ENCODE results near the gene HLA-G. TPM values are rescaled to one million over a fixed set of nuclear protein-coding genes. Genes with fewer than 3 reads are reported as not detected.
A peak's percentile ranks its signal among the peaks of the same experiment; 100 is the strongest.

Gene HLA-G
- total RNA-seq, 1 donor from 2014 or later: not detected

DNA sequence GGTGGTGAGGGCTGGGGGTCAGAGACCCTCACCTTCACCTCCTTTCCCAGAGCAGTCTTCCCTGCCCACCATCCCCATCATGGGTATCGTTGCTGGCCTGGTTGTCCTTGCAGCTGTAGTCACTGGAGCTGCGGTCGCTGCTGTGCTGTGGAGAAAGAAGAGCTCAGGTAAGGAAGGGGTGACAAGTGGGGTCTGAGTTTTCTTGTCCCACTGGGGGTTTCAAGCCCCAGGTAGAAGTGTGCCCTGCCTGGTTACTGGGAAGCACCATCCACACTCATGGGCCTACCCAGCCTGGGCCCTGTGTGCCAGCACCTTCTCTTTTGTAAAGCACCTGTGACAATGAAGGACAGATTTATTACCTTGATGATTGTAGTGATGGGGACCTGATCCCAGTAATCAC lies 2.1 kb downstream of the HLA-G start:
- Mint-ChIP-seq H3K36me3 (ENCODE audit: low read depth) (no peaks in the 10 kb centered on the region), H3K4me1 (no peaks in the 10 kb centered on the region), H3K9me3 (no peaks in the 10 kb centered on the region), H3K27me3 (ENCODE audit: low read depth) (peaks cover 99% of the 10 kb centered on the region), H3K4me3 (no peak overlapping the region), H3K27ac (ENCODE audit: unreplicated experiment) (no peak overlapping the region)
- DNase-seq (ENCODE audit: low read depth, low spot score): no peak
- no peak for TF ChIP-seq CTCF (conservative IDR thresholded peaks at IDR 0.05)

DNA sequence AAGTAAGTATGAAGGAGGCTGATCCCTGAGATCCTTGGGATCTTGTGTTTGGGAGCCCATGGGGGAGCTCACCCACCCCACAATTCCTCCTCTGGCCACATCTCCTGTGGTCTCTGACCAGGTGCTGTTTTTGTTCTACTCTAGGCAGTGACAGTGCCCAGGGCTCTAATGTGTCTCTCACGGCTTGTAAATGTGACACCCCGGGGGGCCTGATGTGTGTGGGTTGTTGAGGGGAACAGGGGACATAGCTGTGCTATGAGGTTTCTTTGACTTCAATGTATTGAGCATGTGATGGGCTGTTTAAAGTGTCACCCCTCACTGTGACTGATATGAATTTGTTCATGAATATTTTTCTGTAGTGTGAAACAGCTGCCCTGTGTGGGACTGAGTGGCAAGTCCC lies 2.8 kb downstream of the HLA-G start:
- no peak for DNase-seq (ENCODE audit: low read depth, low spot score)

GRCh38 chr6:29831776-29832175 lies 4.2 kb downstream of the HLA-G start:
- Mint-ChIP-seq H3K27me3 (ENCODE audit: low read depth) (peaks cover 97% of the 10 kb centered on the region), H3K27ac (ENCODE audit: unreplicated experiment) (no peak overlapping the region), H3K4me1 (no peaks in the 10 kb centered on the region), H3K9me3 (no peaks in the 10 kb centered on the region), H3K4me3 (no peak overlapping the region), H3K36me3 (ENCODE audit: low read depth) (no peaks in the 10 kb centered on the region)
- TF ChIP-seq CTCF (conservative IDR thresholded peaks at IDR 0.05): no peak
- DNase-seq (ENCODE audit: low read depth, low spot score): no peak

More for the DNA sequence above, 2.8 kb downstream of the HLA-G start:
- Mint-ChIP-seq H3K9me3 (no peaks in the 10 kb centered on the region), H3K27ac (ENCODE audit: unreplicated experiment) (no peak overlapping the region), H3K4me1 (no peaks in the 10 kb centered on the region), H3K27me3 (ENCODE audit: low read depth) (peaks cover 99% of the 10 kb centered on the region), H3K36me3 (ENCODE audit: low read depth) (no peaks in the 10 kb centered on the region), H3K4me3 (no peak overlapping the region)
- TF ChIP-seq CTCF (conservative IDR thresholded peaks at IDR 0.05): no peak

DNA sequence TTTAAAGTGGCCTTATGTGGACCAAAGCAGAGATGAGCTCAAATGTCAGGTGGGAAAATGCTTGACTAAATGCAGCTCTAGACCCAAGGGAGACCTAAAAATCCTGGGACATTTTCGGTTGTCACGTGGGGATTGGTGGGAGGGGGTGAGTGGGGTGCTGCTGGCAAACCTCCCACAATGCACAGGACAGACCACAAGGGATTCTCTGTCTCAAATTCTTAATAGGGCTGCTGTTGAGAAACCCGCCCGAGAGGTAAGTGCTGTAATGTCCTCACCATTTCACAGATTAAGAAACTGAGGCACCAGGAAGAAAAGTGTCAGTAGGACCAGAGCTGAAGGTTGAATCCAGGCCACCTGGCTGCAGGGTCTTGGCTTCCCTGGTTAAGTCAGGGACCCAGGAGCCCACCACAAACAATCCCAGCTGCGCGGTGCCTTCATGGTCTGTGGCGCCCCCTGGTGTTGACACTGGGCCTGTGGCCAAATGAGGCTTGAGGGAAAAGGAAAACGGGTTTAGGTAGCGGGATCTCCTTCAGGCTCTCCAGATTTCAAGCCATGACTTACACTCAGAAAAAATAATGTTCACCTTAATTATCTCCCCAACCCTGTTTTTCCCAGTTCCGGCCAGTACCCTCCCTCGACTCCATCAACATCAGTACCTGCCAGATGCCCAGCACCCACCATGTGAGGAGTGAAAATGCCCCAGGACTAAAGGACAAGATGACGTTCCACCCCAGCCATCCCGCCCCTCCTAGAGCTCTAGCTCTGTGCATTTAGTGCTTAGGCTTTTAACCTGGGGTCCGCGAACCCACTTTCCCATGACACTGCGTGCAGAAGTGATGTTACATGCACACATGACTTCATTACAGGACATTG lies 7.2 kb downstream of the HLA-G start:
- peak; percentile 48 for DNase-seq (ENCODE audit: low read depth, low spot score)
- TF ChIP-seq CTCF (conservative IDR thresholded peaks at IDR 0.05): peak; percentile 90
- Mint-ChIP-seq H3K4me1 (no peaks in the 10 kb centered on the region), H3K27ac (ENCODE audit: unreplicated experiment) (no peak overlapping the region), H3K27me3 (ENCODE audit: low read depth) (peaks cover 97% of the 10 kb centered on the region), H3K9me3 (no peaks in the 10 kb centered on the region), H3K36me3 (ENCODE audit: low read depth) (no peaks in the 10 kb centered on the region), H3K4me3 (no peak overlapping the region)

DNA sequence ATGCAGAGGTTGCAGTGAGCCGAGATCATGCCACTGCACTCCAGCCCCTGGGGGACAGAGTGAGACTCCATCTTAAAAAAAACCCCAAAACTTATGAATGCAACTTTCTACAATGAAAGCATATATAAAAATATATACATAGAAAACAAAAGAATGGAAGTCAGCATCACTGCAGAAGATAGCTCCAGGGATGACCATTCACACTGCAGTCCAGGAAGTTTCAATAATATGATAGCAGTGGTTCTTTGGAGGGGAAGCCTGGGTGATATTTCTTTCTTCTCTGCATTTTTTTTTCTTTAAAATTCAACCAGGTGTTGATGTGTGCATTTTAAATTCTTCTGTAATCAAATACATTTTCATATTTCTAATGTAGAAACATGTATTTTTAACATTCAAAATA lies 12.3 kb downstream of the HLA-G start:
- no peaks in the 10 kb centered on the region for H3K9me3 Mint-ChIP-seq
- no peaks in the 10 kb centered on the region for H3K4me1 Mint-ChIP-seq
- H3K27ac Mint-ChIP-seq (ENCODE audit: unreplicated experiment): no peak overlapping the region
- TF ChIP-seq CTCF (conservative IDR thresholded peaks at IDR 0.05): no peak
- peaks cover 92% of the 10 kb centered on the region for H3K27me3 Mint-ChIP-seq (ENCODE audit: low read depth)
- H3K36me3 Mint-ChIP-seq (ENCODE audit: low read depth): no peaks in the 10 kb centered on the region
- DNase-seq (ENCODE audit: low read depth, low spot score): no peak
- H3K4me3 Mint-ChIP-seq: no peak overlapping the region
